GM19463 (cell line): ENCODE results near the gene PIP.
"Not testable (repeated sequence)": the region's sequence is repeated elsewhere in the genome, so short reads cannot be mapped to it uniquely, and the experiment has no call there.

Source experiments
- ATAC-seq: cut with Tn5 transposase; IDR thresholded peaks from one replicate; pipeline ENCODE4 v1.9.1; 2021; ENCODE audit warnings: mild to moderate bottlenecking, moderate library complexity; ENCODE audit not compliant: unreplicated experiment

The PIP gene

GRCh38 chr7:143176128-143176527 lies 44.3 kb downstream of the PIP start:
- no peak for ATAC-seq

- ATAC-seq: no peak
These were observed 45.7 kb downstream of the PIP start for GRCh38 chr7:143177374-143178119.

- not testable (repeated sequence) for ATAC-seq
These were observed 48.9 kb downstream of the PIP start for GRCh38 chr7:143180771-143181170.

GRCh38 chr7:143181349-143181748 lies 49.5 kb downstream of the PIP start:
- no peak for ATAC-seq

- ATAC-seq: no peak
These were observed 51.1 kb downstream of the PIP start, which contains the start of gene TAS2R39 for GRCh38 chr7:143183024-143183423. Gene TAS2R39 (plus strand): TSS chr7:143183419. CDS start chr7:143183419, 0 bp downstream.

GRCh38 chr7:143185551-143185950 lies 53.7 kb downstream of the PIP start:
- ATAC-seq: no peak

- ATAC-seq: no peak
These were observed 57.1 kb downstream of the PIP start for GRCh38 chr7:143188994-143189393.
